ENCODE data around the gene CD7. TPM values are rescaled to one million over a fixed set of nuclear protein-coding genes. Genes with fewer than 3 reads are reported as not detected.

The CD7 gene
- total and polyA plus RNA-seq, 9 of the 15 experiments (the other 6 are each of a cell fraction or from before 2014, with no cell fraction given), result 0.21 to 0.35 TPM; not detected in 7

DNA sequence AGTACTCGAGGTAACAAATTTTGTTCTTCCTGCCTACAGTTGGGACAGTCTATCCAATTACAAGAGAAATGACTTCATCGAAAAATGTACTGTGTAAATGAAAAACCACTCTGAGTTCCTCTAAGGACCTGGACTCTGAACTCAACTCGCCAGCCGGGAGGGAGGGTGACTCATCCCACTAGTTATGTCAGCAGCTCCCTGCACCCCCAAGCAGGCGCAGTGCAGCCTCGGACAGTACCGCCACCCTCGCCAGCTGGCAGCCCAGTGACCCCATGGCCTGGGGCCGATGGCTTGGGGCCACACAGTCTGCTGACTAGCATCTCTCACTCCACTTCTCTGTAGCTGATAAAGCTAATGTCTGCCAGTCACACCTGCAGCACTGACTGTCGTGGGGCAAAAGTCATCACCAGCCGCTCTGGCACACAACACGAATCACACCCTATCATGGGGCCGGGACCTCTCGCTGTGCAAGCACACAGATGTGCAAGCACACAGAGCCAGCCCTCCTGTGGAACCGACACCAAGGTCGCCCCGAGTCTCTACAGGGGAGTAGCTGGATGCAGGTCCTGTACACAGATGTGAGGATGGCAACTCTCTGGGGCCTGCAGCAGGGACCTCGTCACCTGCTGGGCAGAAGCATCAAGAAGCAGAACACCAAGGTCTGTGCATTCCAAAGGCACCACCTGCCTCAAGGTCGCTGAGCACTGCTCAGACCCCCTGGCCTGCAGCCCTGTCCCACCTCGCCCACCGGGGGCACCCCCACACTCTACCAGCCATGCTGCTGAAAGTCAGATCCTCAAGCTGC is 49.6 kb downstream of the CD7 start (continued):
- TF ChIP-seq, protein P1, sequence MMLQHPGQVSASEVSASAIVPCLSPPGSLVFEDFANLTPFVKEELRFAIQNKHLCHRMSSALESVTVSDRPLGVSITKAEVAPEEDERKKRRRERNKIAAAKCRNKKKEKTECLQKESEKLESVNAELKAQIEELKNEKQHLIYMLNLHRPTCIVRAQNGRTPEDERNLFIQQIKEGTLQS (IDR thresholded peaks at IDR 0.05), result peak; percentile 98
- TF ChIP-seq, protein P1 (CRISPR knock-in tag; conservative IDR thresholded peaks at IDR 0.05), result peak; percentile 78; the same call in 1 of the 2 replicates
- TF ChIP-seq, protein P2, sequence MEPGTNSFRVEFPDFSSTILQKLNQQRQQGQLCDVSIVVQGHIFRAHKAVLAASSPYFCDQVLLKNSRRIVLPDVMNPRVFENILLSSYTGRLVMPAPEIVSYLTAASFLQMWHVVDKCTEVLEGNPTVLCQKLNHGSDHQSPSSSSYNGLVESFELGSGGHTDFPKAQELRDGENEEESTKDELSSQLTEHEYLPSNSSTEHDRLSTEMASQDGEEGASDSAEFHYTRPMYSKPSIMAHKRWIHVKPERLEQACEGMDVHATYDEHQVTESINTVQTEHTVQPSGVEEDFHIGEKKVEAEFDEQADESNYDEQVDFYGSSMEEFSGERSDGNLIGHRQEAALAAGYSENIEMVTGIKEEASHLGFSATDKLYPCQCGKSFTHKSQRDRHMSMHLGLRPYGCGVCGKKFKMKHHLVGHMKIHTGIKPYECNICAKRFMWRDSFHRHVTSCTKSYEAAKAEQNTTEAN (CRISPR knock-in tag; IDR thresholded peaks at IDR 0.05), result no peak
- TF ChIP-seq, protein P3, sequence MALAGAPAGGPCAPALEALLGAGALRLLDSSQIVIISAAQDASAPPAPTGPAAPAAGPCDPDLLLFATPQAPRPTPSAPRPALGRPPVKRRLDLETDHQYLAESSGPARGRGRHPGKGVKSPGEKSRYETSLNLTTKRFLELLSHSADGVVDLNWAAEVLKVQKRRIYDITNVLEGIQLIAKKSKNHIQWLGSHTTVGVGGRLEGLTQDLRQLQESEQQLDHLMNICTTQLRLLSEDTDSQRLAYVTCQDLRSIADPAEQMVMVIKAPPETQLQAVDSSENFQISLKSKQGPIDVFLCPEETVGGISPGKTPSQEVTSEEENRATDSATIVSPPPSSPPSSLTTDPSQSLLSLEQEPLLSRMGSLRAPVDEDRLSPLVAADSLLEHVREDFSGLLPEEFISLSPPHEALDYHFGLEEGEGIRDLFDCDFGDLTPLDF (CRISPR knock-in tag; IDR thresholded peaks at IDR 0.05), result no peak
- TF ChIP-seq BDP1 (IDR thresholded peaks at IDR 0.05; ENCODE audit: insufficient read depth, insufficient read length) (no peak), ZSCAN32 (CRISPR knock-in tag; IDR thresholded peaks at IDR 0.05) (no peak), TOE1 (IDR thresholded peaks at IDR 0.05; ENCODE audit: borderline replicate concordance) (no peak), TOE1 (CRISPR knock-in tag; IDR thresholded peaks at IDR 0.05; ENCODE audit: borderline replicate concordance, low read depth) (no peak), PRMT5 (CRISPR knock-in tag; IDR thresholded peaks at IDR 0.05) (no peak), YBX1 (IDR thresholded peaks at IDR 0.05) (no peak), ZNF12 (CRISPR knock-in tag; IDR thresholded peaks at IDR 0.05) (no peak), XRCC5 (IDR thresholded peaks at IDR 0.05; ENCODE audit: low read depth, low read length) (no peak), CHD2 (IDR thresholded peaks at IDR 0.05; ENCODE audit: low read depth, low read length) (no peak), NFE2L1 (tag; IDR thresholded peaks at IDR 0.05; ENCODE audit: borderline replicate concordance, low read depth) (no peak)
- TF ChIP-seq, protein P4, sequence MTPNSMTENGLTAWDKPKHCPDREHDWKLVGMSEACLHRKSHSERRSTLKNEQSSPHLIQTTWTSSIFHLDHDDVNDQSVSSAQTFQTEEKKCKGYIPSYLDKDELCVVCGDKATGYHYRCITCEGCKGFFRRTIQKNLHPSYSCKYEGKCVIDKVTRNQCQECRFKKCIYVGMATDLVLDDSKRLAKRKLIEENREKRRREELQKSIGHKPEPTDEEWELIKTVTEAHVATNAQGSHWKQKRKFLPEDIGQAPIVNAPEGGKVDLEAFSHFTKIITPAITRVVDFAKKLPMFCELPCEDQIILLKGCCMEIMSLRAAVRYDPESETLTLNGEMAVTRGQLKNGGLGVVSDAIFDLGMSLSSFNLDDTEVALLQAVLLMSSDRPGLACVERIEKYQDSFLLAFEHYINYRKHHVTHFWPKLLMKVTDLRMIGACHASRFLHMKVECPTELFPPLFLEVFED (CRISPR knock-in tag; conservative IDR thresholded peaks at IDR 0.05), result no peak
- TF ChIP-seq, protein P5, sequence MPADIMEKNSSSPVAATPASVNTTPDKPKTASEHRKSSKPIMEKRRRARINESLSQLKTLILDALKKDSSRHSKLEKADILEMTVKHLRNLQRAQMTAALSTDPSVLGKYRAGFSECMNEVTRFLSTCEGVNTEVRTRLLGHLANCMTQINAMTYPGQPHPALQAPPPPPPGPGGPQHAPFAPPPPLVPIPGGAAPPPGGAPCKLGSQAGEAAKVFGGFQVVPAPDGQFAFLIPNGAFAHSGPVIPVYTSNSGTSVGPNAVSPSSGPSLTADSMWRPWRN (IDR thresholded peaks at IDR 0.05; ENCODE audit: low read depth), result no peak
- TF ChIP-seq, protein P6, sequence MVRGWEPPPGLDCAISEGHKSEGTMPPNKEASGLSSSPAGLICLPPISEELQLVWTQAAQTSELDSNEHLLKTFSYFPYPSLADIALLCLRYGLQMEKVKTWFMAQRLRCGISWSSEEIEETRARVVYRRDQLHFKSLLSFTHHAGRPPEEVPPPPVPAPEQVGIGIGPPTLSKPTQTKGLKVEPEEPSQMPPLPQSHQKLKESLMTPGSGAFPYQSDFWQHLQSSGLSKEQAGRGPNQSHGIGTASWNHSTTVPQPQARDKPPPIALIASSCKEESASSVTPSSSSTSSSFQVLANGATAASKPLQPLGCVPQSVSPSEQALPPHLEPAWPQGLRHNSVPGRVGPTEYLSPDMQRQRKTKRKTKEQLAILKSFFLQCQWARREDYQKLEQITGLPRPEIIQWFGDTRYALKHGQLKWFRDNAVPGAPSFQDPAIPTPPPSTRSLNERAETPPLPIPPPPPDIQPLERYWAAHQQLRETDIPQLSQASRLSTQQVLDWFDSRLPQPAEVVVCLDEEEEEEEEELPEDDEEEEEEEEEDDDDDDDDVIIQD (CRISPR knock-in tag; IDR thresholded peaks at IDR 0.05), result no peak

Measured in K562 (cell line).